ENCODE measurements around the gene SF3B6. TPM values are rescaled to one million over a fixed set of nuclear protein-coding genes. Genes with fewer than 3 reads are reported as not detected.

SF3B6 gene, protein sequence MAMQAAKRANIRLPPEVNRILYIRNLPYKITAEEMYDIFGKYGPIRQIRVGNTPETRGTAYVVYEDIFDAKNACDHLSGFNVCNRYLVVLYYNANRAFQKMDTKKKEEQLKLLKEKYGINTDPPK
- 102 TPM in 2 replicates for total RNA-seq (ENCODE audit: low replicate concordance)
- long read RNA-seq, transcript SF3B6-201 (4 exons, 770 nt): major isoform, 65 of 75 reads
- long read RNA-seq, partial matches to known transcripts: 3 of 75 reads
- long read RNA-seq, other reads (novel, unspliced or antisense): 4 of 75 reads

DNA sequence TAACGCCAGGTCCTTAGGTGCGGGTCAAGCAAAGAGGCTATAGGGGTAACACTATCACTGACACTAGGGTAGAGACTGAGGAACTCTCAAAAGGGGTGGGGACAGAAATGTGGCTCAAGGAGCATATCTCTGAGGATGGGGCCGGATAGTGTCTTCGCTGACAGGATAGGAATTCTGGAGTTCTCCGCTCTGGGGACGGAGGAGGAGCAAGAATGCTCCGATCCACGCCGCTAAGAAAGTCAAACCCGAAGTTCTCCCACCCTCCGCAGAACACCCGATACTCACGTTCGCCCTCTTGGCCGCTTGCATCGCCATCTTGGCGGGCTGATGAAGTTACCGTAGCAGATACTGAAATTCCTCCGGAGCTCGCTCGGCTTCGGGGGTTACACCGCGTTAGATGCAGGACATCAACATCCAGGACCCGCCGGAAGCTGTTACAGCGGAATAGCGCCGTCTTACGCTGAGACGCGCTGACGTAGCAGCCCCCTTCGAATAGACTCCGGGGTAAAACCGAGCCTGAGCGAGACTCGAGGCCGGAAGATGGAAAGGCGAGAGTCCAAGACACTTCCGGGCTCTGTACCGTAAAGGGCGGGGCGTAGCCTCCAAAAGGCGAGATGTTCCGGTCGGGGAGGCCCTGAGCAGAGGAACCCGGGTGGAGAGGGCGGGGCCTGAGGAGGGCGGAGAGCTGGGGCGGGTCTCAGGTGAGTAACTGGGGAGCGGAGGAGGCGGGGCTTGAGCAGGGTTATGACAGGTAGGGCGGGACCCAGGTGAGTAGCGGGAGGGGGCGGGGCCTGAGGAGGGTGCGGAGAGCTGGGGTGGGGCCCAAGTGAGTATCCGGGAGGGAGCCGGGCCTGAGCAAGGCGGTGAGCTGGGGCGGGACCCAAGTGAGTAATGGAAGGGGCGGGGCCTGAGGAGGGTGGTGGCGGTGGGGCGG, at the start of gene SF3B6:
SF3B6 (minus strand) TSS at position 412 of the 934 bp plus-strand sequence; CDS start at position 315, 97 bp downstream.
- H3K9me3 Mint-ChIP-seq: no peaks in the 10 kb centered on the region
- no peaks in the 10 kb centered on the region for H3K27me3 Mint-ChIP-seq
- H3K36me3 Mint-ChIP-seq: peaks cover 26% of the 10 kb centered on the region
- DNase-seq (ENCODE audit: extremely low spot score, unreplicated experiment): peak; percentile 98
- H3K27ac Mint-ChIP-seq: peak within 1 kb of the TSS; percentile 95
- H3K4me1 Mint-ChIP-seq (ENCODE audit: unreplicated experiment): peaks cover 31% of the 10 kb centered on the region
- TF ChIP-seq, protein P1, sequence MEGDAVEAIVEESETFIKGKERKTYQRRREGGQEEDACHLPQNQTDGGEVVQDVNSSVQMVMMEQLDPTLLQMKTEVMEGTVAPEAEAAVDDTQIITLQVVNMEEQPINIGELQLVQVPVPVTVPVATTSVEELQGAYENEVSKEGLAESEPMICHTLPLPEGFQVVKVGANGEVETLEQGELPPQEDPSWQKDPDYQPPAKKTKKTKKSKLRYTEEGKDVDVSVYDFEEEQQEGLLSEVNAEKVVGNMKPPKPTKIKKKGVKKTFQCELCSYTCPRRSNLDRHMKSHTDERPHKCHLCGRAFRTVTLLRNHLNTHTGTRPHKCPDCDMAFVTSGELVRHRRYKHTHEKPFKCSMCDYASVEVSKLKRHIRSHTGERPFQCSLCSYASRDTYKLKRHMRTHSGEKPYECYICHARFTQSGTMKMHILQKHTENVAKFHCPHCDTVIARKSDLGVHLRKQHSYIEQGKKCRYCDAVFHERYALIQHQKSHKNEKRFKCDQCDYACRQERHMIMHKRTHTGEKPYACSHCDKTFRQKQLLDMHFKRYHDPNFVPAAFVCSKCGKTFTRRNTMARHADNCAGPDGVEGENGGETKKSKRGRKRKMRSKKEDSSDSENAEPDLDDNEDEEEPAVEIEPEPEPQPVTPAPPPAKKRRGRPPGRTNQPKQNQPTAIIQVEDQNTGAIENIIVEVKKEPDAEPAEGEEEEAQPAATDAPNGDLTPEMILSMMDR (conservative IDR thresholded peaks at IDR 0.05): no peak
- peak within 1 kb of the TSS; percentile 97 for H3K4me3 Mint-ChIP-seq

DNA sequence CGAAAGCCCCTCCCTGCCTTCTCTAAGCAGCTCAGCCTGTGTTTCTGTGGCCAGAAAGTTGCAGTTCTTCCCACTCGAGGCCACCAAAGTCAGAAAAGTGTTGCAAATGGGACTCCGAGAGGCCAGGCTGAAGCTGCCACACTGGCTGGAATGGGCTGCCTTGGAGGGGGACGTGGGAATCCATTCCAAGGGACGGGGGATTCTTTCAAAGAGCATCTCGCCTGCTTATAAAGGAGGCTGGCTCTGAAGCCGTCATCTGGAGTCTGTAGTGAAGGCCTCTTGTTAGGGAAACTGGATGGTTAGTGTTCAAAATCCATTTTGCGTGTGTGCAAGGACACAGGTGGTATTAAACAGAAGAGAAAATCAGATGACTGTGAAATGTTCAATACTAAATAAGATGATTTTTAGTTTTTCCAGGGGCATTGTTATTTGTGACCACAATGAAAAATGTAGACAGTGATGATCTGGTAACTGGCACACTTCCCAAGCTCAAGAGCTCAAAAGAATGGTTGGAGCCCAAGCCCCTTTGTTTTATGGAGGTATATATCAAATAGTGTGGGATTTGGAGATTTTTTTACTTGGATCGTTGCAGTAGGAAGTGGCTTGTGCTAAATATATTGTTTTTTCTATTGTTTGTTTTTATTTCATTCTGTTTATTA, 47.9 kb upstream of the SF3B6 start:
- H3K4me1 Mint-ChIP-seq (ENCODE audit: unreplicated experiment): peaks cover 17% of the 10 kb centered on the region
- no peaks in the 10 kb centered on the region for H3K27me3 Mint-ChIP-seq
- H3K9me3 Mint-ChIP-seq: no peaks in the 10 kb centered on the region
- TF ChIP-seq, protein P1 (conservative IDR thresholded peaks at IDR 0.05): no peak
- no peak for DNase-seq (ENCODE audit: extremely low spot score, unreplicated experiment)
- no peaks in the 10 kb centered on the region for H3K36me3 Mint-ChIP-seq
- peak overlapping the region; percentile 92 for H3K4me3 Mint-ChIP-seq
- H3K27ac Mint-ChIP-seq: peak overlapping the region; percentile 96

DNA sequence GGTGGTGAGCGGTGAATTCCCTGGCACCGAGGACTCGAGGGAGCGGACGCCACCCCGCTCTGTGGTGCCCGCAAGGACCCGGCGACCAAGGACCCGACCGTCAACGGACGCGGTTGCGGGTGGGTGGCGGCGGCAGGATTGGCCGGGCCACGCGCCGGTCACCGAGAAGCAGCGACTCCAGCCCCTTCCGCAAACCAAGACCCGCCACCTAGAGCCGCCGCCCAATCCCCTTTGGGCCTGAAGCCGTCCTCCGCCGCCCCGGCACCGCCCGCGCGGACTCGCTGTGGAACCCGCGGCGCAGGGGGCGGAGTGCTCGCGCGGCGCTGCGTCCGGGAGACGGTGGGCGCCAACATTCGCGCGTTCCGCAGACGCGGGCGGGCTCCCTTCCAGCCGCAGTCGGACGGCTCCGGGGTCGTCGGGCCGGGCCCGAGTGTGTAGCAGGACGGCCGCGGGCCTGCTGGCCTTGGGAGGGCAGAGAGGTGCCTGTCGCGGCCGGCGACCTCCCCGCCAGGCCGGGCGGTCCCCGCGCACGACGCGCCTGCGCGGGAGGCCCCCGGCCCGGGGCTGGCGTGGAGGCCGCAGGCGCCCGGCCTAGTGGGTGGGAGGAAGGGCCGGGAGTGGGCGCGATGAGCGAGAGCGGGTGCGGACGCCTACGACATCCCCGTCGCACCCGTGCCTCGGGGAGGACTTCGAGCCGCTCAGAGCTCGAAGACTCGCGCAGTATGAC, 47.2 kb upstream of the SF3B6 start, which contains the start of the genes FAM228B and PFN4:
FAM228B (plus strand) TSS at position 275 of the 727 bp plus-strand sequence. CDS start 893 bp downstream, outside the sequence.
PFN4 (minus strand) TSS at position 140 of the 727 bp plus-strand sequence. CDS start 799 bp downstream, outside the sequence.
- no peaks in the 10 kb centered on the region for H3K9me3 Mint-ChIP-seq
- peak within 1 kb of the TSS; percentile 96 for H3K27ac Mint-ChIP-seq
- peak within 1 kb of the TSS; percentile 92 for H3K4me3 Mint-ChIP-seq
- peaks cover 17% of the 10 kb centered on the region for H3K4me1 Mint-ChIP-seq (ENCODE audit: unreplicated experiment)
- TF ChIP-seq, protein P1 (conservative IDR thresholded peaks at IDR 0.05): no peak
- no peaks in the 10 kb centered on the region for H3K27me3 Mint-ChIP-seq
- DNase-seq (ENCODE audit: extremely low spot score, unreplicated experiment): peak; percentile 83
- no peaks in the 10 kb centered on the region for H3K36me3 Mint-ChIP-seq

DNA sequence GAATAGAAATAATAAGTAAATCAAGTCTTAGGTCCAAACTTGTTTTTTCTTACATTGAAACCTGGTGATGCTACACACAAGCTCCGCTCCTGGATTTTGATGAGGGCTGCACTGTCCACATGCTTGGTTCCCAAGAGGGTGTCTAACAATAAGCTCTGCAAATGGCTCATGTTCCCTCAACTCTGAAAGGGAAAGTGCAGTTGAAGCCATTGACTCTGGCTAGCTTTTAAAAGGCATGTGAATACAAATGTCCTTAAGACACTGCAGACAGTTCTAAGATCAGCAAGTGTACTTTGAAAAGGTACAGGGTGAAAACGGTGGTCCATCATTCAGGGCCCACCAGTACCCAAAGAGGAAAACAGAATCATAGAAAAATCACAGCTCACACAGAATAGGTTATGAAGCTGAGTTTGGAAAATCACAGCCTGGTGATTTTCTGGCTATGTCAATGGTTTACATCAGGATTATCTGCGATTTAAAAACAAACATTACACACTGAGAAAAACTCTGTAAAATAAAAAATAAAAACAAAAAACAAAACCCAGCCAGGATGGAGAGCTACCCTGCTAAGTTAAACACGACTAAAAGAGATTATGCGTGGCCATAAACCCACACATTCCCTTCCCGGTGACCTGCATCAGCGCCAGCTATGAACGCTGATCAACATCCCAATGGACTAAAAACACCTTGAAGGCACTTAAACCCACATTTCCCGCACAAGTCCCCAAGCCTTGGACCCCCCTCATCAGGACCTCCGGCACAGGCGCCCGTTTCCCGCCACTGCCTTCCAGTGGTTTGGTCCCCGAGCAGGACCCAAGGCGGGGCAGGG, 46.5 kb upstream of the SF3B6 start:
- no peaks in the 10 kb centered on the region for H3K9me3 Mint-ChIP-seq
- H3K4me1 Mint-ChIP-seq (ENCODE audit: unreplicated experiment): peaks cover 17% of the 10 kb centered on the region
- TF ChIP-seq, protein P1 (conservative IDR thresholded peaks at IDR 0.05): no peak
- DNase-seq (ENCODE audit: extremely low spot score, unreplicated experiment): no peak
- H3K27me3 Mint-ChIP-seq: no peaks in the 10 kb centered on the region
- H3K4me3 Mint-ChIP-seq: peak overlapping the region; percentile 85
- H3K36me3 Mint-ChIP-seq: no peaks in the 10 kb centered on the region
- peak overlapping the region; percentile 86 for H3K27ac Mint-ChIP-seq

Data from type B pancreatic cell (in vitro differentiated cells).